HG03025 (cell line): ENCODE data around the gene ARHGAP15.

Experiments used
- ATAC-seq: cut with Tn5 transposase; IDR thresholded peaks from one replicate; pipeline ENCODE4 v1.9.1; 2021; ENCODE audit warnings: mild to moderate bottlenecking, moderate library complexity; ENCODE audit not compliant: unreplicated experiment, low FRiP score

Gene ARHGAP15

DNA sequence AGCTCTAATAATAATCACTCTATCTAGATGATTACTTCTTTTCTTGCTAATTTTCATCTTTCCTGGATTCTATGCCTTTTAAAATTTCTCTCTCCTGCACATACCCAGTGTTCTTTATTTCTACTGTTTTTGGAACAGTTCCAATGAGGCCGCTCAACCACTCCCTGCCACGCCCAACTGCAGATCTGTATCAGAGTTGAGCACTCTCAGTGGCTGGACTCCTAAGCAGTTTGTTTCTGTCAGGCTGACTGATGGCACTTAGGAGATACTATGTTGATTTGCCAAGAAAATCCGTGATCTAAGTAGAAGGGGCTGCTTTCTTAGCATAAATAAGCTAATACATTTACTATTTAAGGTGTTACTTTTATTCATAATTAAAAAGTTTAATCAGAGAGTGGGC is 192.8 kb downstream of the ARHGAP15 start:
- ATAC-seq, result no peak

DNA sequence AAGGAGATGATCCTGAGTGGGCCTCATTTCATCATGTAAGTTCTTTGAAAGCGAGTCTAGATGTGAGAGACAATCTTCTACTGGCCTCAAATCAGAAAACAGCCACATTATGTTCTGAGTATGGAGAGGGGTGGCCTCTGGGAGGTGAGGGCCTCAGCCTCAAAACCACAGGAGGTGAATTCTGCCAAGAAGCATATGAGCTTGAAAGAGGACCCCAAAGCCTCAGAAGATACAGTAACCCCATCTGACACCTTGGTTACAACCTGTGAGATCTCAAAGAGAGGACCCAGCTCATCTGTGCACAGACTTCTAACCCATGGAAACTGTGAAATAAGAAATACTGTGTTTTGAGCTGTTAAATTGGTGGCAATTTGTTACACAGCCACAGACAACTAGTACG is 200.1 kb downstream of the ARHGAP15 start:
- ATAC-seq, result no peak

DNA sequence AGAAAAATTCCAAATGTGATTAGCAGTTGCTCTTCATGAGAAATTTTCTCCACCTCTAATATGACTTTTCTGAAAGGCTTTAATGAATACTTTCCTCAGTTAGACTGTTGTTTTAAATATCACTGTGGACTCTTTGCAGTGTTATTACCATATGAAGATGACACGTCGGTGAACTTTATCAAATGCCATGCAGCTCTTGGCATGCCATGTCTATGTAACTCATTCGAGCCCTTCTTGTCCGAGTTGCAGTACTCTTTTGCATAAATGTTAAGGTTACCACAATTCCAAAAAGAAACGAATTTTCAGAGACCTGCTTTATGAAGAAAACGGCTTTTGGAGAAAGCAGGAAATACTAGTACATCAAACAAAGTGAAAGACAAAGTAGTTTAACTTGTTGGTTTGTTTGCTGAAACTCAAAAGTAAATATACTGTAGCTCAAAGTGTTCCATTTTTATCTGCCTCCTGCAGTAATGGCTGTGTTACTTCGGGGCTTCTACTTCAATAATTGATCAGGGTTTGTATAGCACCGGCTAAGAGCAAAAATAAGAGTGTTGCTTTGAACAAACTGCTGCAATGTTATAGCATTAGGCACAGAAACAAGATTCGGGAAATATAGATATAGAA is 204.1 kb downstream of the ARHGAP15 start:
- no peak for ATAC-seq

DNA sequence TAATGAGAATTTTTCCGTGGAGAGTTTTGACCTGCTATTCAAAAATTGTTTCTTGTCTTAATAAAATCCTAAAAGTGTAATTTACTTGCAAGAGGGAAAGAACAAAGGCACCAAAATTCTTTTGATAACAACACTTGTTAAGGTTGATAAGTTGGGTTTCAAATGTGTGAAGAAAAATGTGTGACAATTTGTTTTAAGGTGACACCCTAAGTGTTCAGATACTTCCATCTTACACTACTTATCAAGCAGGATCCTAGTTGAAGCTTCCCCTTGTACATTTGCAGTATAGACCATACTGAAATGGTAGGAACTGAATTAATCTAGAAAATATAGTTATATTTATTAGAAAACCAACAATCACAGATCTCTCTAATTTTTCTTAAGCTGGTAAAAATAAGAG is 204.6 kb downstream of the ARHGAP15 start:
- ATAC-seq, result no peak

DNA sequence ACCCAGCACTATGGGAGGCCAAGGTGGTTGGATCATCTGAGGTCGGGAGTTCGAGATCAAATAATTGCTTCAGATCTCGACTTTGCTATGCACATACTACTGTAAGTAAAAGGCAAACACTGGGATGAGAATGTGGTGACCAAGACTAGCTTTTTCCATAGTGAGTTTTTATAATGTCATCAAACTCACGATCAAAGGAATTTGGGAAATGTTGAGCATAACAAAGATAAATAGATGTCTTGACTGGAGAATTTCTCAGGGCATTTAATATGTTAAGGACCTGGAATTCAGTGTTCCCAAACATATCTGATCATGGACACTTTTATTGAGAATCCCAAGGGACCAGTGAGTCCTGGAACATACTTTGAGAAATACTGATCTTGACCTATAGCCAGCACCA is 205.6 kb downstream of the ARHGAP15 start:
- ATAC-seq, result no peak

DNA sequence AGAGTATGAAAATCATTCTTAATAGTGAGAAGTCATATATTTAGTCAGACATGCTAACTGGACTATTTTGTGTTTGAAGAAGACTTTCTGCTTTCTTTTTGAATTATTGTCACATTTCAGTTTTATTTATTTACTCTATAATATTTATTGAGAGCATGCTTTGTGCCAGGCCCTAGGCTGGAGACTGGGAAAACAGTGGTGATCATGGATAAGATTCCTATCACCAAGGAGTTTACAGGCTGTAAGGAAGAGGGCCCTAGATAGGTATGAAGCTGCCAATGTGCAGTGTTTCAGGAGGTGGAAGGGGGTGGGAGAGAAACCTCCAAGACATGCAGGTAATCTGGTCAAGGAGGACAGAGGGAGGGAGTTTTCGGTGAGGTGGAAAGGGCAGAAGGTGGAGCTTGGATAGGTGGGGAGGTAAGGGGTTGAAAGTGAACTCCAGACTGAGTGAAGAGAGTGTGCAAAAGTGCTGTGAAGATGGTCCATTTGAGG is 207.5 kb downstream of the ARHGAP15 start:
- no peak for ATAC-seq

DNA sequence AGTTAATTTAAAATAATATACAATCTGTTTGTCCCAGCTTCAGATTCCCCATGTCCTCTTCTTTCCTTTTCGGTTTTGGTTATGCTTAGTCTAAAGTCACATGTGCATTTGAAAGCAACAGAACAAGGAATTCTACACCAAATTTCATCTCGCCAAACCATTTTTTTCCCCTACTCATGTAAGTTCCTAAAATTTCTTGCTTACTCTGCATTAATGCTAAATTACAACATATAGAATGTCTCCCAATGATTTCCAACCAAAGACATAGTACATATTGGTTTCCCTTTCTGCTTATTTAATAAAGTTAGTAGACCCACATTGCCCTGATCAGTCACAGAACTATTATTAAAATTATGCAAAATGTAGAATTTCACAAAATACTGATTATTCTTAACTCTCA is 212.3 kb downstream of the ARHGAP15 start:
- ATAC-seq, result no peak

DNA sequence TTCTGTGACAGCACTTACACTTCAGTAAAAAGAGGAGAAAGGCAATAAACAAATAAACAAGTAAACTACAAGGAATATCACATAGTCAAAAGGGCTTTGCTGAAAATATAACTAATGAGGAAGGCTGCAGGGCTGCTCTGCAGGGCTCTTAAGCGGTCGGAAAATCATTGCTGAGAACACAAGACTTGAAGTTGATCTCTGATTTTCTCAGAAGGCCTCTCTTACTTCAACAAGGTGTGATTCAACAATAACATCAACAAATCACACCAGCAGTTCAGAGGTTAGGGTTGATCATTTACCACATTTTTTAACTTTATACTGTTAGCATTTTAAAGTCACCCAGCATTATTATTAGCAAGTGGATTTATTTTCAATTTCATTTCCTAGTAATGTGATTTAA is 215.6 kb downstream of the ARHGAP15 start:
- ATAC-seq, result no peak

DNA sequence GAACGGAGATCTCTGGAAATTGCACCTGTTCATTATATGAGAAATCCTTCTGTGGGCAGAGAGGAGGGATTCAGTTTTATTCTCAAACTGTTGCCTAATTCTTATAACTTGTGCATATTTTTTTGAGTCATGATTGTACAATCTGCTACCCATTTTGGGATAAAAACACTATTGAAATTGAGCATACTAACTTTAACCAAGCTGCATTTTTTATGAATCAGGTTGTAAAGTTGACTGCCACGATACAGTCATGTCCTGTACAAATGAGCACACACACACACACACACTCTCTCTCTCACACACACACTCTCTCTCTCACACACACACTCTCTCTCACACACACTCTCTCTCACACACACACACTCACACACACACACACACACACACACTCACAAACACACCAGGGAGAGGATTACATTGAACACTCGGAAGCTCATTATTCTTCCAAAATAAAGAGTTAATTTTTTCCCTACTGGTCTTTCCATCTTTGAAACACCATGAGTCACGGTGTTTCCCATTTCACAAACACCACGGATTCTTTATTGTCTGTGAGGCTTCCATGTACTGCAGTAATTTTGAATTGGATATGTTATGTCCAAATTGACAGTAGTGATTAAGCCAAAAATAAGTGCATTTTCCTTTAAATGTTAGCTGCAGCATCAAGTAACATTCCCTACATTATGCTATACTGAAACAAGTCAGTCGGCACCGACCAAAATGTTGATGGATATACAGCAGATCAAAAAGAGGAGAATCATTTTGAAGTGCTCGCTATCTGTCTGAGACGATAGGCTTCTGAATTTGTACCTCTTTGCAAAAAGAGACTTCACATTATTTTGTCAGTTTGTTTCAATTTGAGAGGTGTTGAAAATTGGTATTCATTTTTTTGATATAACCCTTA is 216.9 kb downstream of the ARHGAP15 start:
- ATAC-seq, result no peak

DNA sequence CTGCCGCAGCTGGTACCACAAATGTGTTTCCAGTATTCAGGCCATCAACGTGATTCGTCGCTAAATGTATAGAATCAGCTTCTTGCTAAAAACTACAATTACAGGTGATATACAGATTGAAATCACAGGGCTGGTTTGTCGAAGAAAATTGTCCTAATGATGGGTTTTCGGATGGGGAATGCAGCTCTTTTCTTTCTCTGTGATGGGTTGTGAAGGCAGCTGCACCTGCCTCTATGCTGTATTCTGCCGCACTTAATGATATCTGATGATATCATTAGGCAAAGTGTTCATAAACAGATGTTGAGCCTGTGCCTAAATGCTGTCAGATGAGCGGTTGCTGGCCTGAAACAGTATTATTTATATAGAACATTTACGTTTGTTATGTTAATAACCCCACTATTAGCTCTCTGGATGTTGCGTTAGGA is 218.1 kb downstream of the ARHGAP15 start:
- ATAC-seq, result no peak

DNA sequence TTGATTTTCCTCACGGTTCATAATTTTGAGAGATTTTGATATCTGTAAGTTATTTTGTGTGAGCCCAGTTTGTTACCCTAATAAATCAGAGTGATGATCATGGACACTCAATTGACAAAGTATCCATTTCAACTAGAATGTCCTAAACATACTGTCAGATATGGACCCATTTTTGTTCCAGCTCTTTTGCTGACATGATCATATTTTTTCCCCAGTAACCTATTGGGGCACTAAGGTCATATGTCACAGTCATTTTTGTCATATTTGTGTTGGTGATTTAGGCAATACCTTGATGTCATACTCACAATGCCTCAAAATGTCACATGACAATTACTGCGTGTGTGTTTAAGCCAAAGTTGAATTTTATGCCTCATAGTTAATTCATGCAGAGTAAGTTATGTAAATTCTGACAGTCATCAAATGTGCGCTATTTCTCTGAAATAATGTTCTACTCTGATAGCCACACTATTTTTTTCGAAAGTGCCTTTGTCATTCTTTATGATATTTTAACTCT is 218.7 kb downstream of the ARHGAP15 start:
- no peak for ATAC-seq

DNA sequence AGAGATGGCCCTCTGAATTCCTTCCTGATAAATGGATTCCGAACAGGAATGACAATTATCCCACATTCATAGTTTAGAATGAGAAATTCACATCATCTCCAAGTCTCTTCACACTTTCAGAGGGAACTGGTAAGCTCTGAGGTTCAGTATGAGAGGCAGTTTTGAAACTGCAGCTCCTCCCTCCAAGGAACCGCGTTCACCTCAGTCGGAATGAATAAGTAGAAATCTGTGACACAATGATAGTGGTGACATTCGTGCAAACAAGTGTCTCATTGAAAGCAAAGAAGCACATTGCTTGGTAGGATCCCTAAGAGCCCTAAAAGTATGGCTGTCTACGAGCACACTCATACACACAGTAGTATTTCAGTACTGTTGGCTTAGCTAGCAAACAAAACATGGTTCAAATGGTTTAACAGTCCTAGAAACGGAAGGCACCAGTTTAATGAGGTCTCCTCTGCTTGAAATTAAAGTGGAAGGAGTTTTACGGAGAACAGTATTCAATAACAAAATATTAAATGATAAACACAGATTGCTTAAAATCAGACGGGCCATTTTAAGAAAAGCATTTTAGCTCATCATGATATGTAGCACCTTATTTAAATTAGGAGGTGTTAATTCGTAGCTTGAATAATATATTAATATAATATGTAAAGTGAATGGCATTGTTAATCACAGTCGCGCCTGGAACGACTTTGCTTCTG is 225.0 kb downstream of the ARHGAP15 start:
- ATAC-seq, result no peak

DNA sequence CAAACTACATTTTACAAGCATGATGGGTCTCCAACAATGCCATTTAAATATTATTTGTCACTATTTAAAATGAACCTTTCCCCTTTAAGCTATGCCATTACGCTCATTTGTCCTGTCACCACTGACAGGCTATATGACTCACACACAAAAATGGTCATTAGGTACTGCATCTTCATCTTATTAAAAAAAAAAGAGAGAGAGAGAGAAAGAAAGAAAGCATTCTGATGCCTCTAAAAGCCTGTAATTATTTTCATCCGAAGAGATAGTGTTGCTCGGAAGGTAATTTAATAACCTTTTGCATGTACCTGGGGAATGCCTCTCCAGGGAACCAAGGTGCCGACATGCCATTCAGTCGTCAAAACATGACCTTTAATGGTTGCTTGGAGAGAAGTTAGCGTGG is 226.7 kb downstream of the ARHGAP15 start:
- no peak for ATAC-seq

DNA sequence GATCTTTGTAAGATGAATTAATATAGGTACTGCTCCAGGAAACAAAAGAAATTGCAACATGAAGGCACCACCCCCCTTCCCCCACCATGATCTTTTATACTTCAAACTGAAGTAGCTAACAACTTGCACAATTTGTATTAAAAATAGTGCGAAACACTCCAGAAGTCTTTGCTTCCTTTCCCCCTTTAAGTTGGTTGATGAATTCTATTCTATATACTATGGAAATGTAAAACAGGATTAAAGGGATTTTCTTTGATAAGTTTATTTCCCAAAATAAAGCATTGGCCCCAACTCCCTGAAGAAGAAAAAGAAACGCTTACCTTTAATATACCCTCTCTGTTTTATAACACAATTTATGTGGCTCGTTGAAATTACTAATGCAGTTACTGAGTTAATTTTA is 227.1 kb downstream of the ARHGAP15 start:
- no peak for ATAC-seq

DNA sequence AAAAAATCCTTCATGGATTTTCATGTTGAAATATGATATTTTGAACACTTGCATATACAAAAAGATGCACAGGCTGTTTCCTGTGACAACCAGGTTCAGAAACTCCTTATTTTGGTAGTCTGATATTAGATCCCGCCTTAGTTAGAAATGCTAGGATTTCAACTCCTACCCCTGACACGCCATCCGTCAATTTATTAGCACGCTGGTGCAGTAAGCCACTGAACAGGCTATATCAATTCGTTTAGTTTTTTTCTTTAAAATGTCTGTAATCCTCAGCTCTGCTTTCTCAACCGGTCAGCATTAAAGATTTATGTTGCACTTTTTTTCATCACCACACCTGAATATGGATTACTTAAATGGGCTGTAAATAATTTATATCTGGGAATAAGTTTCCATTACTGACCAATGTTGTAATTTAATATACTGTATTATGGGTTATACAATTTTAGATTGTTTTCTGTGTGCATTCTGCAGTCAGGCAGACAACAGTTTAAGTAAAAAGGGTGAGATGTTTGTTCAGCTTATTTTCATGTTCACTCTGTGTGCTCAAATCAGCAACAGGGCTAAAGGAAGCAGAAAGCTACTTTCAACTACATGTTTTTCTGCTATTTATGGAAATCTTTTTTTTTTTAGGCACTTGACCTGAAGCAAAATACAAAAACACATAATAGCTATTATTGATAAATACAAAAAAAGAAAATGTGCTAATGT is 227.7 kb downstream of the ARHGAP15 start:
- no peak for ATAC-seq

DNA sequence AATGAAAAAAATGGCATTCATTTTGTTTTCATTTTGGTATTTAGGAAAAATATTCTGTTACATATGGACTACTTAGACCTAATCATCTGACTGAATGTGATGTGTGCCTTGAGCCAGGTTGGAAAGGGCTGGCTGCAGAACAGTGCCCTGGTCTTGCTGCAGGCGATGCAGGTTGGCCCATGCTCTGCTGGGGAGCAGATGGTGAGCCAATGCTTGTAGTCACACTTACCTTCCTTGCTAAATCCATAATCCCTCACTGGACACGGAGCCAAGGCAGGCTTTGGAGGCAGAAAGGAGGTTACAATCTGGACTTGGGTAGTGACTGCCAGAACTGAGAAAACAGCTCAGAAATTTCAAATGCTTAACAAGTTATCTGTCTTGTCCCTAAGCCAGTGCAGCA is 228.7 kb downstream of the ARHGAP15 start:
- no peak for ATAC-seq

DNA sequence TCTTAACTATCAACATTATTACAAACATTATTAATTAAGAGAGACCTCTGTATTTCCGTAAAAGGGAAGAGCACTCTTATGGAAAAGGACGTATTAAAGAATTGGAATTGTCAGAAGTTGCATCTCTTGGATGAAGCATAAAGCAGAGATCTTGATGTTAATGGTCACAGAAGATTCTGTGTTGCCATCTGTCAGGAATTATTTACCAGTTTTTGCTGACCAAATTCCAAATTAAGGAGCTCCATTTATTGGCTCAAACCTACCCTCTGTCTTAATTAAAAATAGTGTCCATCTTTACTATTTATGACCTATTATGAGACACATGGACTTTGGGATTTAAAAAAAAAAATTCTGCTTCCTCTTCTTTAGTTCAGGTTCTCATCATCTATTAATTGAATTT is 232.1 kb downstream of the ARHGAP15 start:
- ATAC-seq, result no peak

DNA sequence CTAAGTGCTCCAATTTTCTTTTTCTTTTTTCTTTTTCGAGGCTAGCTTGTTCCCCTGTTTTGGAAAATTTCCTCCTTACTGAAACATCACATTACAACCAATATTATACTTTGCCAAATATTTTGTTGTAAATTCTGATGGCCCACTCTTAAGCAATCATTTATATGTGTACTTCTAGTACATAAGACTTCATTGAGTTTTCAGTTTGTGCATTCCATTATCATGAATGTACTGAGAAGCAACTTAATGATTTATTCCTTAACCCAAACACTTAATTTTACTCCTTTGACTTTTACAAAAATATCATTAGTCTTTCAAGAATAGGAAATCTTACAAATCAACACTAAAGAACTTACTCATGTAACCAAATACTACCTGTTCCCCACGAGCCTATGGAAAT is 242.4 kb downstream of the ARHGAP15 start:
- no peak for ATAC-seq

DNA sequence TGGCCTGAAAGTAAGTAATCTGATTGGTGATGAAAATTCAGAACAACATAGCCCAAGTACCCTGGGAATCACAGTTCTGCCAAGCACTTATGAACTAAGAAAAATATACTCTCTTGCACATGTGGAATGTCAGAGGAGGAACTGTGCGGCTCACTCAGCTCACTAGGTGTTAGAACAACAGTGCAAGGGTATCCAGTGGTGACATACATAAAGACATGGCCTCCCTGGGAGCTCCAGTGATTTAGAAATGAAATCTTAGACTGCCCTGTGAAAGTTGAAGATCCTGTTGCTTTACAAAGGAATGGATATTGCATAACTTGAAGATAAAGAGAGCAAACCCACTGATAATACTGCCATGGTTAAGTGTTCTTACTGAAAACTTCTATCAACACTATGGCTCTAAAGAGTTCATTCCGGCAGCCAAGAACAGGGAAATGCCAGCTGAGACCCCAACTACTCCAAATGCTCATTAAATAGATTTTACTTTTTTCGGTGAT is 246.2 kb downstream of the ARHGAP15 start:
- ATAC-seq, result no peak

DNA sequence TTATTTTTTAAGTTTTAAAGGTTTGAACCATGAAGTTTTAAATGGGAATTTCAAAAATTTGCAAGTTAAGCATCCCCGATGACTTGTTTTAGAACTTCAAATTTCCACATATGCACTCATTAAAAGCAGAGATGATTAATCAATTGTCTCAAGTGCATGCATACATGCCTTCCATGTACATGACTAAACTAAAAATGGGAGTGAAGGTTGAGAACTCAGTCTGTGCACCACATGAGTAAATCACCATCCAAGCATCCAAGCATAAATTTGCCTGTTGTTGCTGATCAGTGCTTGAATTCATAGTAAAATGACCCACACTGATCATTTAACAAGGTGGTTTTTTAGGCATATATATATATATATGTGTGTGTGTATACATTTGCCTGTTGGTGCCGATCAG is 249.8 kb downstream of the ARHGAP15 start:
- no peak for ATAC-seq
